Measurements from ENCODE around the gene PRKAA2. TPM values are rescaled to one million over a fixed set of nuclear protein-coding genes. Genes with fewer than 3 reads are reported as not detected.

The PRKAA2 gene
- 2.4 and 3.4 TPM in 2 replicates for total RNA-seq

GRCh38 chr1:56644919-56645676, at the start of gene PRKAA2:
TSS of gene PRKAA2 (plus strand) at chr1:56645314. CDS start at chr1:56645388, 74 bp downstream.

Other genes with a start within 250 kb of the PRKAA2 start
- gene PLPP3, start 65.8 kb upstream of the PRKAA2 start, total RNA-seq: 3.6 and 9.6 TPM in 2 replicates
- gene FYB2, start 174.1 kb downstream of the PRKAA2 start, total RNA-seq: not detected in 2 replicates
- gene C8A, start 209.5 kb downstream of the PRKAA2 start, total RNA-seq: not detected in 2 replicates

All from mesangial cell (primary cell).